ENCODE data around the gene RHOC. TPM values are rescaled to one million over a fixed set of nuclear protein-coding genes. Genes with fewer than 3 reads are reported as not detected.

Gene RHOC
- total and polyA plus RNA-seq, 2 donors (not counting 1 experiment from before 2014, with no cell fraction given) = 484 to 857 TPM

- Histone ChIP-seq H3K4me3 (replicated peaks in 1 of 4; ENCODE audit: control extremely low read depth in 1 of 4, insufficient read depth in 1 of 4, low read depth in 3 of 4, low read length in 4 of 4) (no peak overlapping the region), H3K4me1 (ENCODE audit: control insufficient read depth, extremely low read depth, insufficient read depth, low read length) (no peaks in the 10 kb centered on the region), H3K4me2 (ENCODE audit: extremely low read depth, insufficient read depth, low read length) (no peak overlapping the region), H3K27ac (ENCODE audit: insufficient read depth, low read length) (no peak overlapping the region), H3K36me3 (ENCODE audit: control insufficient read depth, insufficient read depth, low read length) (peaks cover 8% of the 10 kb centered on the region), H3K27me3 (ENCODE audit: control insufficient read depth, insufficient read depth, low read length) (no peaks in the 10 kb centered on the region), H4K20me1 (ENCODE audit: control insufficient read depth, extremely low read depth, insufficient read depth, low read length) (no peaks in the 10 kb centered on the region), H3K9ac (ENCODE audit: insufficient read depth, low read length) (no peak overlapping the region), H3K9me3 (ENCODE audit: control insufficient read depth, insufficient read depth, low read depth, low read length) (no peaks in the 10 kb centered on the region), H2AFZ (ENCODE audit: low read length) (no peak overlapping the region), H3K79me2 (ENCODE audit: control insufficient read depth, insufficient read depth, low read length) (no peaks in the 10 kb centered on the region)
- DNase-seq (ENCODE audit: low read depth in 2 of 2) = no peak
- TF ChIP-seq CTCF (conservative IDR thresholded peaks at IDR 0.05 in 1 of 2, IDR thresholded peaks at IDR 0.05 in 1 of 2; ENCODE audit: low read depth in 1 of 2, low read length in 2 of 2) (no peak), EZH2 (IDR thresholded peaks at IDR 0.05; ENCODE audit: low read length, missing control alignments) (no peak)
Observed at GRCh38 chr1:112689196-112689841, 17.6 kb downstream of the RHOC start.

- Histone ChIP-seq H2AFZ (ENCODE audit: low read length) (no peak overlapping the region), H3K79me2 (ENCODE audit: control insufficient read depth, insufficient read depth, low read length) (no peaks in the 10 kb centered on the region), H3K9ac (ENCODE audit: insufficient read depth, low read length) (no peak overlapping the region), H3K9me3 (ENCODE audit: control insufficient read depth, insufficient read depth, low read depth, low read length) (no peaks in the 10 kb centered on the region), H3K36me3 (ENCODE audit: control insufficient read depth, insufficient read depth, low read length) (peaks cover 5% of the 10 kb centered on the region), H3K4me2 (ENCODE audit: extremely low read depth, insufficient read depth, low read length) (no peak overlapping the region), H3K4me1 (ENCODE audit: control insufficient read depth, extremely low read depth, insufficient read depth, low read length) (no peaks in the 10 kb centered on the region), H4K20me1 (ENCODE audit: control insufficient read depth, extremely low read depth, insufficient read depth, low read length) (no peaks in the 10 kb centered on the region), H3K27me3 (ENCODE audit: control insufficient read depth, insufficient read depth, low read length) (no peaks in the 10 kb centered on the region), H3K4me3 (replicated peaks in 1 of 4; ENCODE audit: control extremely low read depth in 1 of 4, insufficient read depth in 1 of 4, low read depth in 3 of 4, low read length in 4 of 4) (no peak overlapping the region), H3K27ac (ENCODE audit: insufficient read depth, low read length) (no peak overlapping the region)
- no peak for TF ChIP-seq EZH2 (IDR thresholded peaks at IDR 0.05; ENCODE audit: low read length, missing control alignments)
- TF ChIP-seq CTCF (conservative IDR thresholded peaks at IDR 0.05 in 1 of 2, IDR thresholded peaks at IDR 0.05 in 1 of 2; ENCODE audit: low read depth in 1 of 2, low read length in 2 of 2) = no peak
- no peak for DNase-seq (ENCODE audit: low read depth in 2 of 2)
Observed at GRCh38 chr1:112688781-112689193, 18.1 kb downstream of the RHOC start.

DNA sequence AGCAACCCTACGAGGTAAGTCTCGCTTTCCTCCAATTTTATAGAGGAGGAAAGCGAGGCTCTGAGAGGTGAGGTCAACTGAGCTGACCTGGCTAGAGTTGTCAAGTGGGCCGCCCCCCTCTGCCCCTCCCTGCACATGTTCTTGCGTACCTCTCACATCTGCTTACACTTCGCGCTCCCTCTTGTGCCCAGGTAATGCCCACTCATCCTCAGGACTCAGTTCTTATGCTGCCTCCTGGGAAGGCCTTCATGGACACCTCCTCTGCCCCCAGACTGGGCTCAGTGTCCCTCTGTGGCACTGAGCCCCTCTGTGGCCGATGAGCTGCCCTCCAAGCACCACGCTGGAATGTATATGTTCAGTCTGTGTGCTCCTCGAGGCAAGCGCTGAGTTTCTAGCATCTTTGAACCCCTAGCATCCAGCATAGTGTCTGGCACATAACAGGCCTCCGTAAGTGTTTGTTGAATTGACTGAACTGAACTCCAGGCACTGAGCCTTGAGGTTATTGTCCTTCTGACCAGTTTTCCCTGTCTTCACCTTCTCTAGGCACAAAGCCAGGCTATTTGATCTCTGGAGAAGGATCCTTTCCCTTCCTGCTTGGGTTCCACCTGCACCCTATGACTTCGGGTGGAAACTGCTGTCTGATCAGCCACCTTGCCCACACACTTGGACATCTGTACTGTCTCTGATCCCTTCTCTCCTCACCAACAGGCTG is 19.0 kb downstream of the RHOC start:
- Histone ChIP-seq H3K9ac (ENCODE audit: insufficient read depth, low read length) (no peak overlapping the region), H4K20me1 (ENCODE audit: control insufficient read depth, extremely low read depth, insufficient read depth, low read length) (no peaks in the 10 kb centered on the region), H3K9me3 (ENCODE audit: control insufficient read depth, insufficient read depth, low read depth, low read length) (no peaks in the 10 kb centered on the region), H3K4me2 (ENCODE audit: extremely low read depth, insufficient read depth, low read length) (no peak overlapping the region), H3K4me3 (replicated peaks in 1 of 4; ENCODE audit: control extremely low read depth in 1 of 4, insufficient read depth in 1 of 4, low read depth in 3 of 4, low read length in 4 of 4) (no peak overlapping the region), H3K36me3 (ENCODE audit: control insufficient read depth, insufficient read depth, low read length) (peaks cover 5% of the 10 kb centered on the region), H3K27me3 (ENCODE audit: control insufficient read depth, insufficient read depth, low read length) (no peaks in the 10 kb centered on the region), H2AFZ (ENCODE audit: low read length) (no peak overlapping the region), H3K4me1 (ENCODE audit: control insufficient read depth, extremely low read depth, insufficient read depth, low read length) (no peaks in the 10 kb centered on the region), H3K27ac (ENCODE audit: insufficient read depth, low read length) (no peak overlapping the region), H3K79me2 (ENCODE audit: control insufficient read depth, insufficient read depth, low read length) (peaks cover 2% of the 10 kb centered on the region)
- TF ChIP-seq EZH2 (IDR thresholded peaks at IDR 0.05; ENCODE audit: low read length, missing control alignments) (no peak), CTCF (conservative IDR thresholded peaks at IDR 0.05 in 1 of 2, IDR thresholded peaks at IDR 0.05 in 1 of 2; ENCODE audit: low read depth in 1 of 2, low read length in 2 of 2) (no peak)
- no peak for DNase-seq (ENCODE audit: low read depth in 2 of 2)
